K562 (cell line): ENCODE results near the gene LCE1E. TPM values are rescaled to one million over a fixed set of nuclear protein-coding genes. Genes with fewer than 3 reads are reported as not detected.
A peak's percentile ranks its signal among the peaks of the same experiment; 100 is the strongest.

Experiments
- ATAC-seq: fragments of 200-7000 bp; cut with Tn5 transposase; 3 replicates; pipeline ENCODE4 v1.9.1; 2020; ENCODE audit warnings: moderate library complexity
- BruUV-seq: library from RNA; stranded (reverse); fragments of 400-500 nt; replicated peaks from 2 replicates; lab custom pipeline; 2021; lab: Mats Ljungman, UMichigan
- CTCF ChIA-PET: fragments of 300-600 bp; formaldehyde crosslinking; extraction: SDS; loops from one replicate; lab custom pipeline; 2021; ENCODE audit warnings: low intra/inter-chr PET ratio; lab: Yijun Ruan, JAX
- POLR2A ChIA-PET: fragments of 300-600, 350-650 bp; sonication (Branson Sonifier 250); formaldehyde crosslinking; extraction: SDS; loops from one replicate; lab custom pipeline; 2021; ENCODE audit warnings: antibody characterized with exemption, inconsistent platforms; lab: Yijun Ruan, JAX
- DNase-seq, 4 experiments: peaks; one replicate each; pipeline versions ENCODE4 v3.0.0 to v3.0.0-alpha.2; 2011 to 2018; ENCODE audit warnings: low spot score in 3 of 4, mixed read lengths in 3 of 4; ENCODE audit errors: extremely low read depth in 1 of 4
- FAIRE-seq: peaks from 2 replicates; lab custom pipeline; 2011; peaks lifted over from hg19 to GRCh38; lab: Jason Lieb, UNC
- H2AFZ ChIP-seq: 2 replicates; pipeline ENCODE4 v1.6.0; 2011; ENCODE audit warnings: low read depth, low read length, control low read depth, inconsistent platforms
- H3K27ac ChIP-seq: fragments of 200-600 bp; 3 replicates; pipeline ENCODE4 v1.8.0; 2011; ENCODE audit warnings: low read depth, mild to moderate bottlenecking, control low read depth, inconsistent platforms, low read length, moderate library complexity, mixed read lengths; ENCODE audit errors: extremely low read depth
- H3K27me3 ChIP-seq, 2 experiments: fragments of 300-600 bp in 1 of 2; 2 replicates in 1 of 2; 3 replicates in 1 of 2; pipeline versions ENCODE4 v1.6.0 to v1.8.0; 2011; ENCODE audit warnings: inconsistent platforms in 2 of 2, low read length in 2 of 2, mild to moderate bottlenecking in 1 of 2, mixed read lengths in 1 of 2, moderate library complexity in 1 of 2; ENCODE audit not compliant: control insufficient read depth in 2 of 2, insufficient read depth in 2 of 2
- H3K36me3 ChIP-seq: fragments of 300-600 bp; 3 replicates; pipeline ENCODE4 v1.8.0; 2011; ENCODE audit warnings: mild to moderate bottlenecking, low read length, inconsistent platforms; ENCODE audit not compliant: control insufficient read depth, insufficient read depth
- H3K4me1 ChIP-seq, 2 experiments: fragments of 200-600 bp in 1 of 2; replicated peaks in 1 of 2; 2 replicates in 1 of 2; 3 replicates in 1 of 2; pipeline versions ENCODE4 v1.5.1 to v1.8.0; 2011; ENCODE audit warnings: inconsistent platforms in 2 of 2, low read length in 2 of 2, mild to moderate bottlenecking in 1 of 2, mixed read lengths in 1 of 2, moderate library complexity in 1 of 2; ENCODE audit not compliant: control insufficient read depth in 2 of 2, insufficient read depth in 2 of 2
- H3K4me2 ChIP-seq: 2 replicates; pipeline ENCODE4 v1.6.1; 2011; ENCODE audit warnings: low read length, control low read depth, inconsistent platforms, mixed read lengths; ENCODE audit not compliant: insufficient read depth
- H3K4me3 ChIP-seq: fragments of 200-600 bp; sonication (generic), shearing (Covaris generic); 2 replicates; pipeline ENCODE4 v1.5.1; 2016; ENCODE audit warnings: control low read depth, inconsistent platforms
- H3K79me2 ChIP-seq: fragments of 200-600 bp; 3 replicates; pipeline ENCODE4 v1.8.0; 2011; ENCODE audit warnings: low read length, inconsistent platforms; ENCODE audit not compliant: control insufficient read depth, insufficient read depth
- H3K9ac ChIP-seq, 2 experiments: 2 replicates each; pipeline versions ENCODE4 v1.6.0 to v1.6.1; 2011; ENCODE audit warnings: low read depth in 2 of 2, low read length in 2 of 2, control low read depth in 1 of 2, inconsistent platforms in 1 of 2, mild to moderate bottlenecking in 1 of 2, mixed read lengths in 1 of 2; ENCODE audit not compliant: insufficient read depth in 1 of 2
- H3K9me1 ChIP-seq: one replicate; pipeline ENCODE4 v1.6.0; 2011; ENCODE audit warnings: inconsistent platforms, mild to moderate bottlenecking, low read length, moderate library complexity; ENCODE audit not compliant: control insufficient read depth, insufficient read depth
- H3K9me3 ChIP-seq: replicated peaks from 2 replicates; pipeline ENCODE4 v1.5.1; 2011; ENCODE audit warnings: low read depth, low read length, inconsistent platforms; ENCODE audit not compliant: control insufficient read depth, insufficient read depth
- H4K20me1 ChIP-seq: replicated peaks from 2 replicates; pipeline ENCODE4 v1.6.1; 2011; ENCODE audit warnings: low read length, inconsistent platforms, mixed read lengths; ENCODE audit not compliant: control insufficient read depth, insufficient read depth
- CTCF ChIP-seq, 3 experiments: IDR thresholded peaks in 2 of 3; conservative IDR thresholded peaks in 1 of 3; 2 replicates each; pipeline ENCODE4 v1.5.1; 2011 to 2012; ENCODE audit warnings: low read length in 3 of 3, mild to moderate bottlenecking in 3 of 3, control low read depth in 2 of 3, improper control_type of control experiment in 1 of 3, inconsistent platforms in 1 of 3, low read depth in 1 of 3, mixed read lengths in 1 of 3, moderate library complexity in 1 of 3; ENCODE audit not compliant: insufficient read depth in 2 of 3
- DPF2 ChIP-seq: fragments of 450-650 bp; IDR thresholded peaks from 2 replicates; pipeline ENCODE4 v1.6.1; 2016
- IRF1 ChIP-seq: sonication (generic); formaldehyde crosslinking; IDR thresholded peaks from 2 replicates; pipeline ENCODE4 v1.8.0; 2022; ENCODE audit warnings: missing genetic modification reagents, mild to moderate bottlenecking, borderline replicate concordance
- PTBP1 ChIP-seq: fragments of 200-400 bp; formaldehyde crosslinking; IDR thresholded peaks from 2 replicates; pipeline ENCODE4 v1.6.1; 2017; ENCODE audit warnings: low read depth, low read length
- RERE ChIP-seq: sonication (generic); formaldehyde crosslinking; IDR thresholded peaks from 2 replicates; pipeline ENCODE4 v1.8.0; 2023; ENCODE audit warnings: missing genetic modification reagents, mild to moderate bottlenecking, borderline replicate concordance
- TARDBP ChIP-seq: fragments of 450-650 bp; IDR thresholded peaks from 2 replicates; pipeline ENCODE4 v1.6.1; 2016
- XRCC4 ChIP-seq: IDR thresholded peaks from one replicate; pipeline ENCODE4 v1.6.1; 2011; ENCODE audit not compliant: insufficient read depth, insufficient read length; ENCODE audit errors: extremely low read depth
- ZBTB26 ChIP-seq: fragments of 450-650 bp; formaldehyde crosslinking; IDR thresholded peaks from 2 replicates; pipeline ENCODE4 v1.4.0; 2022; ENCODE audit warnings: missing genetic modification characterization
- ZNF263 ChIP-seq: sonication (generic); formaldehyde crosslinking; IDR thresholded peaks from 2 replicates; pipeline ENCODE4 v1.8.0; 2022; ENCODE audit warnings: mild to moderate bottlenecking, missing genetic modification reagents, borderline replicate concordance
- WGBS: fragments of 100-300 bp; shearing (Covaris generic); methylation state at CpG from one replicate; pipeline ENCODE4 v1.1.6; 2016; ENCODE audit warnings: low coverage, mixed read lengths; ENCODE audit not compliant: insufficient coverage; ENCODE audit errors: missing lambda C conversion rate; 5-methylcytosine and 5-hydroxymethylcytosine counted together
- in situ Hi-C: fragments of 300-500 bp; cut with MboI; formaldehyde crosslinking; loops from 4 replicates; pipeline ENCODE4 v1.15.0; 2018; ENCODE audit warnings: inconsistent platforms, mixed read lengths
- intact Hi-C: fragments of 100-400 bp; cut with micrococcal nuclease; formaldehyde crosslinking; loops from 2 replicates; pipeline ENCODE4 v1.14.2; 2022
- polyA plus RNA-seq, 8 experiments: library from polyadenylated mRNA; depleted of rRNA in 4 of 8; stranded (reverse) in 5 of 8; unstranded in 3 of 8; fragments of >200 nt; fragmentation: Nextera tagmentation in 2 of 8; fragmentation: Illumina TruSeq in 1 of 8; extraction: Ambion mirVana in 2 of 8; extraction: Trizol in 1 of 8; gene quantifications; 2 replicates each; pipeline versions ENCODE4 v1.2.1 to v1.2.3, GENCODE V29; 2011 to 2014; ENCODE audit warnings: inconsistent platforms in 1 of 8, missing spikeins in 1 of 8
- total RNA-seq, 7 experiments: library from RNA; depleted of rRNA in 6 of 7; stranded (reverse); fragments of >200 nt in 6 of 7; fragmentation: Illumina TruSeq in 2 of 7; extraction: Trizol in 2 of 7; gene quantifications; 2 replicates each; pipeline versions ENCODE4 v1.2.1 to v1.2.3, GENCODE V29; 2011 to 2021; ENCODE audit warnings: low replicate concordance in 1 of 7

LCE1E gene
- total and polyA plus RNA-seq, 9 of the 15 experiments (the other 6 are each of a cell fraction or from before 2014, with no cell fraction given): not detected

GRCh38 chr1:152760551-152761190, 25.4 kb upstream of the LCE1E start:
- Histone ChIP-seq H3K79me2 (no peaks in the 10 kb centered on the region), H3K27ac (no peak overlapping the region), H2AFZ (no peak overlapping the region), H3K36me3 (no peaks in the 10 kb centered on the region), H3K9me1 (no peaks in the 10 kb centered on the region), H3K4me3 (no peak overlapping the region), H3K27me3 (peaks cover 0 to 19% of the 10 kb centered on the region in 2 experiments; a peak in 2 of 5 replicates), H3K9ac (peak overlapping the region in 1 of 2 experiments; percentile 26; a peak in 1 of 4 replicates), H3K9me3 (no peaks in the 10 kb centered on the region), H3K4me1 (no peaks in the 10 kb centered on the region; a peak in 1 of 5 replicates), H4K20me1 (peaks cover 3% of the 10 kb centered on the region; the same call in 1 of the 2 replicates), H3K4me2 (no peak overlapping the region)
- POLR2A ChIA-PET: no interaction called here
- in situ Hi-C loops (no loop called here), intact Hi-C loops (no loop called here)
- CTCF ChIA-PET: no interaction called here
- BruUV-seq: no TSS peak
- DNase-seq: no peak
- ATAC-seq: no peak
- no peak for FAIRE-seq
- under 1% methylated on average over 31 of the region's 31 CpGs for WGBS
- TF ChIP-seq IRF1 (no peak), ZNF263 (CRISPR knock-in tag) (no peak), TARDBP (no peak), DPF2 (no peak), PTBP1 (no peak), XRCC4 (no peak), ZBTB26 (CRISPR knock-in tag) (no peak), CTCF (IDR thresholded peaks at IDR 0.05 in 2 of 3, conservative IDR thresholded peaks at IDR 0.05 in 1 of 3; ENCODE audit: insufficient read depth in 2 of 3, low read depth in 1 of 3, low read length in 3 of 3) (no peak), RERE (no peak)
